SK-N-MC (cell line): ENCODE data around the gene UBE3B.

ENCODE experiments used
- EZH2 ChIP-seq: fragments of 200-600 bp; sonication (generic); IDR thresholded peaks from one replicate; pipeline ENCODE4 v1.6.1; 2017; ENCODE audit warnings: antibody characterized with exemption
- FOXP2 ChIP-seq: optimal IDR thresholded peaks from 2 replicates; pipeline ENCODE3; 2011; ENCODE audit warnings: mild to moderate bottlenecking, moderate library complexity; ENCODE audit not compliant: insufficient read depth; ENCODE audit errors: extremely low read length, control extremely low read depth
- POLR2AphosphoS5 ChIP-seq: IDR thresholded peaks from 2 replicates; pipeline ENCODE4 v1.6.1; 2012; ENCODE audit warnings: mild to moderate bottlenecking, low read depth, low read length, borderline replicate concordance

DNA sequence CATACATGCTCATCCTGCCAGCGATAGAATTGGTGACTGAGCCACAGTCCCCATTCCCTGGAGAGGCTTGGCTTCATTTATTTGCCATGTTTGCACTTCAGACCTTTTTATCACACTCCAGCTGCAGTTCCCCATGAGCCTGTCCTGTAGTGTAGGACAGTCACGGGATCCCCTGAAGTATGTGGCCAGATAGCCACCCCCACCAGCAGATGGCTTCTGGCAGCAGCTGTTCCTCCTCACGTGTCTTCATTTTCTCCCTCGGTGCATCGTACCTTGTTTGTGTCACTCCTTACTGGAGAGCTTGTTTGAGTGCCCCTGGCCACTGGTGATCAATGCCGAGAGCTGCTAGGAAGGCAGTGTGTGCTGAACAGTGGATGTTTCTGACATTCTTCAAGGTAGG lies 40.2 kb downstream of the UBE3B start:
- TF ChIP-seq EZH2 (no peak), POLR2AphosphoS5 (no peak), FOXP2 (no peak)
